Measurements from ENCODE around the gene FUBP1. TPM values are rescaled to one million over a fixed set of nuclear protein-coding genes. Genes with fewer than 3 reads are reported as not detected.

FUBP1 gene
- polyA plus RNA-seq, 1 of the 3 experiments (the other 2 are of a cell fraction), result 64.1 TPM

DNA sequence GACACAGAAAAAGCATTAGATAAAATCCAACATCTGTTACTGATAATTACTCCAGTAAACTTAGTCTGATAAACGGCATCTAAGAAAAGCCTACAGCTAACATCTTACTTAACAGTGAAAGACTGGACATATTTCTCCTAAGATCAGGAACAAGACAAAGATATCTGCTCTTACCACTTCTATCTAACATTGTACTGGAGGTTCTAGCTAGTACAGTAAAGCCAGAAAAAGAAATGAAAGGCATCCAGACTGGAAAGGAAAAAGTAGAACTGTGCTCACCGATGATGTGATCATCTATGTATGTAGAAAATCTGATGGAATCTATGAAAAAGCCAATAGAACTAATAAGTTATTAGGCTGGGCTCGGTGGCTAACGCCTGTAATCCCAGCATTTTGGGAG is 68.8 kb downstream of the FUBP1 start:
- ChIA-PET POLR2A (no interaction called here), CTCF (interaction anchor here (1.5 kb wide), 1 partner anchor 204 kb away, joined by 3 read pairs; no protein-coding TSS in a partner anchor)
- no peaks in the 10 kb centered on the region for H3F3A ChIP-seq (replicated peaks; ENCODE audit: insufficient read depth)
- no peaks in the 10 kb centered on the region for H3K9me2 ChIP-seq
- H3K36me3 ChIP-seq (replicated peaks in 1 of 2; ENCODE audit: control insufficient read depth in 1 of 2, insufficient read depth in 2 of 2, low read length in 1 of 2), result peaks cover 0 to 11% of the 10 kb centered on the region in 2 experiments
- 71% methylated on average over 4 of the region's 4 CpGs for WGBS (ENCODE audit: low lambda C conversion rate)
- no peak overlapping the region for H3K27ac ChIP-seq (ENCODE audit: low read depth in 2 of 2, low read length in 1 of 2)
- no peaks in the 10 kb centered on the region for H3K9me3 ChIP-seq
- H3K79me2 ChIP-seq (ENCODE audit: insufficient read depth), result peaks cover 50% of the 10 kb centered on the region; the same call in 1 of the 2 replicates
- H2AFZ ChIP-seq (ENCODE audit: low read depth), result no peak overlapping the region
- H3K27me3 ChIP-seq (ENCODE audit: insufficient read depth), result no peaks in the 10 kb centered on the region
- no peak overlapping the region for H3K9ac ChIP-seq
- TF ChIP-seq EZH2phosphoT487 (IDR thresholded peaks at IDR 0.05; ENCODE audit: borderline replicate concordance, low read depth), result no peak
- no peak for TF ChIP-seq JUND (IDR thresholded peaks at IDR 0.05)
- TF ChIP-seq USF2 (IDR thresholded peaks at IDR 0.05; ENCODE audit: borderline replicate concordance, low read depth, low read length), result no peak
- TF ChIP-seq RXRA (IDR thresholded peaks at IDR 0.05; ENCODE audit: borderline replicate concordance, low read depth), result no peak
- no peak for TF ChIP-seq TEAD4 (IDR thresholded peaks at IDR 0.05; ENCODE audit: borderline replicate concordance, insufficient read depth)
- TF ChIP-seq, protein P1, sequence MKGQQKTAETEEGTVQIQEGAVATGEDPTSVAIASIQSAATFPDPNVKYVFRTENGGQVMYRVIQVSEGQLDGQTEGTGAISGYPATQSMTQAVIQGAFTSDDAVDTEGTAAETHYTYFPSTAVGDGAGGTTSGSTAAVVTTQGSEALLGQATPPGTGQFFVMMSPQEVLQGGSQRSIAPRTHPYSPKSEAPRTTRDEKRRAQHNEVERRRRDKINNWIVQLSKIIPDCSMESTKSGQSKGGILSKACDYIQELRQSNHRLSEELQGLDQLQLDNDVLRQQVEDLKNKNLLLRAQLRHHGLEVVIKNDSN (IDR thresholded peaks at IDR 0.05; ENCODE audit: borderline replicate concordance, low read depth), result no peak
- TF ChIP-seq, protein P2, sequence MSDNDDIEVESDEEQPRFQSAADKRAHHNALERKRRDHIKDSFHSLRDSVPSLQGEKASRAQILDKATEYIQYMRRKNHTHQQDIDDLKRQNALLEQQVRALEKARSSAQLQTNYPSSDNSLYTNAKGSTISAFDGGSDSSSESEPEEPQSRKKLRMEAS (IDR thresholded peaks at IDR 0.05; ENCODE audit: low read depth), result no peak
- TF ChIP-seq RCOR1 (IDR thresholded peaks at IDR 0.05; ENCODE audit: low read length), result no peak
- no peak for TF ChIP-seq GATA2 (CRISPR knock-in tag; IDR thresholded peaks at IDR 0.05)
- TF ChIP-seq, protein P3, sequence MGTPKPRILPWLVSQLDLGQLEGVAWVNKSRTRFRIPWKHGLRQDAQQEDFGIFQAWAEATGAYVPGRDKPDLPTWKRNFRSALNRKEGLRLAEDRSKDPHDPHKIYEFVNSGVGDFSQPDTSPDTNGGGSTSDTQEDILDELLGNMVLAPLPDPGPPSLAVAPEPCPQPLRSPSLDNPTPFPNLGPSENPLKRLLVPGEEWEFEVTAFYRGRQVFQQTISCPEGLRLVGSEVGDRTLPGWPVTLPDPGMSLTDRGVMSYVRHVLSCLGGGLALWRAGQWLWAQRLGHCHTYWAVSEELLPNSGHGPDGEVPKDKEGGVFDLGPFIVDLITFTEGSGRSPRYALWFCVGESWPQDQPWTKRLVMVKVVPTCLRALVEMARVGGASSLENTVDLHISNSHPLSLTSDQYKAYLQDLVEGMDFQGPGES (IDR thresholded peaks at IDR 0.05; ENCODE audit: low read depth, low read length), result no peak
- no peak for TF ChIP-seq NRF1 (IDR thresholded peaks at IDR 0.05; ENCODE audit: low read depth, low read length)
- H4K20me1 ChIP-seq (ENCODE audit: insufficient read depth), result no peaks in the 10 kb centered on the region
- H3K4me3 ChIP-seq (ENCODE audit: low read depth in 2 of 2, low read length in 1 of 2), result no peak overlapping the region
- DNase-seq, result no peak
- no peak overlapping the region for H3K4me2 ChIP-seq
- no peaks in the 10 kb centered on the region for H3K4me1 ChIP-seq (ENCODE audit: control insufficient read depth in 1 of 2, insufficient read depth in 2 of 2, low read depth in 1 of 2, low read length in 1 of 2)

GRCh38 chr1:77906624-77907023 is 72.2 kb downstream of the FUBP1 start:
- H3K4me2 ChIP-seq, result no peak overlapping the region
- DNase-seq, result no peak
- H3K9ac ChIP-seq, result no peak overlapping the region
- CTCF ChIA-PET, result no interaction called here
- POLR2A ChIA-PET, result no interaction called here
- 94% methylated on average over 1 of the region's 1 CpG for WGBS (ENCODE audit: low lambda C conversion rate)
- no peaks in the 10 kb centered on the region for H3K9me3 ChIP-seq
- no peaks in the 10 kb centered on the region for H3K4me1 ChIP-seq (ENCODE audit: control insufficient read depth in 1 of 2, insufficient read depth in 2 of 2, low read depth in 1 of 2, low read length in 1 of 2)
- no peaks in the 10 kb centered on the region for H3K9me2 ChIP-seq
- no peak overlapping the region for H3K4me3 ChIP-seq (ENCODE audit: low read depth in 2 of 2, low read length in 1 of 2)
- H3K27ac ChIP-seq (ENCODE audit: low read depth in 2 of 2, low read length in 1 of 2), result no peak overlapping the region
- no peak overlapping the region for H2AFZ ChIP-seq (ENCODE audit: low read depth)
- no peaks in the 10 kb centered on the region for H3K27me3 ChIP-seq (ENCODE audit: insufficient read depth)
- peaks cover 10% of the 10 kb centered on the region for H3F3A ChIP-seq (replicated peaks; ENCODE audit: insufficient read depth)
- peaks cover 0 to 19% of the 10 kb centered on the region in 2 experiments for H3K36me3 ChIP-seq (replicated peaks in 1 of 2; ENCODE audit: control insufficient read depth in 1 of 2, insufficient read depth in 2 of 2, low read length in 1 of 2)
- no peaks in the 10 kb centered on the region for H4K20me1 ChIP-seq (ENCODE audit: insufficient read depth)
- H3K79me2 ChIP-seq (ENCODE audit: insufficient read depth), result peaks cover 58% of the 10 kb centered on the region; the same call in 1 of the 2 replicates
- TF ChIP-seq NRF1 (IDR thresholded peaks at IDR 0.05; ENCODE audit: low read depth, low read length) (no peak), POLR2AphosphoS5 (IDR thresholded peaks at IDR 0.05; ENCODE audit: low read depth, low read length) (no peak), TAF1 (IDR thresholded peaks at IDR 0.05; ENCODE audit: borderline replicate concordance, low read depth, low read length) (no peak), RXRA (IDR thresholded peaks at IDR 0.05; ENCODE audit: borderline replicate concordance, low read depth) (no peak), MXI1 (IDR thresholded peaks at IDR 0.05; ENCODE audit: low read depth, low read length) (no peak), JUND (IDR thresholded peaks at IDR 0.05) (no peak), PBX3 (IDR thresholded peaks at IDR 0.05) (no peak), EZH2phosphoT487 (IDR thresholded peaks at IDR 0.05; ENCODE audit: borderline replicate concordance, low read depth) (no peak), SMC3 (IDR thresholded peaks at IDR 0.05; ENCODE audit: low read depth, low read length) (no peak), RCOR1 (IDR thresholded peaks at IDR 0.05; ENCODE audit: low read length) (no peak), FOSL2 (IDR thresholded peaks at IDR 0.05; ENCODE audit: borderline replicate concordance, low read depth) (no peak), REST (IDR thresholded peaks at IDR 0.05; ENCODE audit: low read depth, low read length) (no peak), YY1 (IDR thresholded peaks at IDR 0.05; ENCODE audit: low read depth) (no peak), RFX5 (IDR thresholded peaks at IDR 0.05; ENCODE audit: low read length) (no peak)
